CD4-positive, alpha-beta T cell treated with Interleukin-15 for 1 hour (primary cell): ENCODE data around the gene ZCWPW1.

Experiments
- DNase-seq: peaks from one replicate; pipeline ENCODE4 v3.0.0-alpha.2; 2020

Gene ZCWPW1, protein sequence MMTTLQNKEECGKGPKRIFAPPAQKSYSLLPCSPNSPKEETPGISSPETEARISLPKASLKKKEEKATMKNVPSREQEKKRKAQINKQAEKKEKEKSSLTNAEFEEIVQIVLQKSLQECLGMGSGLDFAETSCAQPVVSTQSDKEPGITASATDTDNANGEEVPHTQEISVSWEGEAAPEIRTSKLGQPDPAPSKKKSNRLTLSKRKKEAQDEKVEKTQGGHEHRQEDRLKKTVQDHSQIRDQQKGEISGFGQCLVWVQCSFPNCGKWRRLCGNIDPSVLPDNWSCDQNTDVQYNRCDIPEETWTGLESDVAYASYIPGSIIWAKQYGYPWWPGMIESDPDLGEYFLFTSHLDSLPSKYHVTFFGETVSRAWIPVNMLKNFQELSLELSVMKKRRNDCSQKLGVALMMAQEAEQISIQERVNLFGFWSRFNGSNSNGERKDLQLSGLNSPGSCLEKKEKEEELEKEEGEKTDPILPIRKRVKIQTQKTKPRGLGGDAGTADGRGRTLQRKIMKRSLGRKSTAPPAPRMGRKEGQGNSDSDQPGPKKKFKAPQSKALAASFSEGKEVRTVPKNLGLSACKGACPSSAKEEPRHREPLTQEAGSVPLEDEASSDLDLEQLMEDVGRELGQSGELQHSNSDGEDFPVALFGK

DNA sequence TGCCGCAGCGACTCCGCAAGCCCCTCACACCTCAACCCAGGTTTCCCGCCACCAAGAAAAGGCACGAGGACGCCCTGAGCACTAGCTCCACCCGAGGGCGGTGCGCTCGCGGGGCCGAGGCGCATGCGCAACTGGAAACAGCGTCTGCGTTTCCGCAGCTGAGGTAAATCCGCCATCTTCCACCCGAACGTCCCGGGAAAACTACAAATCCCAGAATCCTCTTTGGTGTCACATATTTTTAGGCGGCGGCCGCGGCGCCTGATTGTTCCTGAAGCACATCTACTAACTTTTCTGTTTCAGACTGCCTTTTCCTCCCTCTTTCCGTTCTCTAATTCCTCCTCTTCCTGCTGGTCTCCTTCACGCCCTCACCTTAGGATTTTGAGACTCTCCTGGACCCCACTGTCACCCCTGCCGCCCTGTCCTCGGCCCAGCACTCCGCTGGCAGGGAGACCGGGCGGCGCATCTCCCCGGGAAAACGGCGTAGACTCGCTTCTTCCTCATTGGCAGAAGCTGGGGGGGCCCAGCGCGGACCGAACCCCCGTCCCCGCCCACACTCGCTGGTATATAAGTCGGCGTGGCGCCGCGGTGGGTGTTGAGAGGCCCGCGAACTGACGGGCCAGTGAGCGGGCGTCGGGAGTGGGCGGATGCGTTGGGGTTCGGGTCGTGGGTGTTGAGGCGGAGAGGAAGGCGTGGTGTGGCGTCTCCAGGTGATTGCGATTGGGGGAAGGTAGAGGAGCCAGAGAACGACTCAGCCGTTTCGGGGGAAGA, at the start of gene ZCWPW1:
Gene ZCWPW1 (minus strand): TSS at position 505 of the 768 bp plus-strand sequence. CDS start 8,054 bp downstream, outside the sequence.
- DNase-seq = peak; percentile 98

DNA sequence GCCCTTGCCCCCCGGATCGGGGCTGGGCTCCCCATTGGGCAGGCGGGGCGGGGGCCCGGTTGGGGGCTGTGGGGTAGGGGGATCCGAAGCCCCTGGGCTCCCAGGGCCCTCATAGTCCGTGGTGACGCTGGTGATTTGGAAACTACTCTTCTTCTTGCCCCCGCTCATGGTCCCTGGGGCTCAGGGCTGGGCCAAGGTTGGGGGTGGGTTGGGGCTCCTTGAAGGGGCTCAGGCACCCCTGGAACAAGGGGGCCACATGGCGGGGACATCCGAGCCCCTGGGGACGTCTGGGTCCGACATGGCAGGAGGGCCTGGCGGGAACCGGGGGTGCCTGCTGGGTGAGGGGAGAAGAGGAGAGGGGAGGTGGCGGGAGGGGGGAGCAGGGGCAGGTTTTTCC, 49.4 kb upstream of the ZCWPW1 start:
- DNase-seq = no peak

DNA sequence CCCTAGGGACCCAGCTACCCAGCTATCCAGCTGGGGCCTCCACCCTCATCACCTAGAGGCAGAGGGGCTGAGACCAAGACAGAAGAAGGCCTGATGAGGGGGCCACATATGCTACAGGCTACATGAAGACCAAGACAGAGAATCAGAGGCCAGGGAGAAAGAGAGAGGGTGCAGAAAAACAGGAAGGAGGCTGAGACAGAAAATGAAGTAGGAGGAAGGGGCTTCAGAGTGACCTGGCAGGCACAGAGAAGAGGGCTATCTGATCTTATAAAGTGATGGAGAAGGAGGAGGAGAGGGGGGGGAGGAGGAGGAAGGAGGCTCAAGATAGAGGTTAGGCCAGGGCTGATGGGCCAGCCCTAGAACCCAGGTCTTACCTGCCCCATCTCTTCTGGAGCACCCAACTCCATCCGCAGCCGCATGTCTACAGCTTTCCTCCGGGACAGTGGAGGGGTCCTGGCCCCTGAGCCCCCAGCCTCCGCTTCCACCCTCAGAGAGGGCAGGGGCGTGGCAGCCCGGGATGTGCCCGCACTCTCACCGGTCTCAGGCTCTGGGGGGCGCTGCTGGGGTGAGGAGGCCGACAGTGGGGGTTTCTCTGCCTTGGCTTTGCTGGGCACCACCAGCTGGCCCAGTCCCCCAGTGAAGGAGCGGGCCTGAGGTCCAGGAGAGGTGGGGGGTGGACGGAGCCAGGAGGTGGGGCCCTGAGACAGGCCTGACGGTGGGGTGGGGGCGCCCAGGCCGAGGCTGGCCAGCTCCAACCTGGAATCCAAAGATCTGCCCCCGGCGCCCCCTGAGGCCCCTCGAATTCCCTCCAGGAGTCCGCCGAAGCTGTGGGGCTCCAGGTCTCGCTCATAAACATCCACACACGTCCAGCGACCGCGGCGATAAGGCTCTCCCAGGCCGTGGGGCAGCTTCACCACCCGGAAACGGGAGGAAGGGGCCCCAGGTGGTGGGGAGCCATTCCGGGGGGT, 48.7 kb upstream of the ZCWPW1 start:
- no peak for DNase-seq

DNA sequence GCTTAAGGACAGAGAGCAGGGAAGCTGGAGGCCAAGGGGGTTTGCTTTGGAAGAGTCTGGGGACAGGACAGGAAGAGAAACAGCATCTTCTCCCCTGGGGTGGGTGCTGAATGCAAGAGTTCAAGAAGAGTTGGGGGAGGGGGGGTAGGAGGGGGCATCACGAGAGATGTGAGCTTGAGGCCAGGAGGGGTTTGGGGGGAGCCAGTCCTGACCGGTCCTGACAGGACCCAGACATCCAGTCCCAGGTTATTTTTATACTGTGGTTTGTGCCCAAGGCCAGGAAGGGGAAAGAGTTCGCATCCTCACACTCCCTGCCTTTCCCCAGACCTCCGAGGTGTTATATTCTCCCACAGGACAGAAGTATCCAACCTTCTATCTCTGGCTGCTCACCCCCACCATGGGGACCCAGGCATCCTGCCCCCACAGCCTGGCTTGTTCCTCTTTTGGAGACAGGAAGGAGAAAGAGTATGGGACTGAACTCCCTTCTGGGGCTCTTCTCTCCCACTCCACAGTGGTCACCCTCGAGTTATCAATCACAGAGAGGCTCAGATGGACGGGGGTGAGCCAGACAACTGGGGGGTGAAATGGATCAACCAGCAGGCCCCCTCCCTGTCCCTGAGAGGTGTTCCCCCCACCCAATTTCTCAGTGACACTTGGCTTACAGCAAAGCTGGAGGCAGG, 47.7 kb upstream of the ZCWPW1 start:
- DNase-seq = no peak

DNA sequence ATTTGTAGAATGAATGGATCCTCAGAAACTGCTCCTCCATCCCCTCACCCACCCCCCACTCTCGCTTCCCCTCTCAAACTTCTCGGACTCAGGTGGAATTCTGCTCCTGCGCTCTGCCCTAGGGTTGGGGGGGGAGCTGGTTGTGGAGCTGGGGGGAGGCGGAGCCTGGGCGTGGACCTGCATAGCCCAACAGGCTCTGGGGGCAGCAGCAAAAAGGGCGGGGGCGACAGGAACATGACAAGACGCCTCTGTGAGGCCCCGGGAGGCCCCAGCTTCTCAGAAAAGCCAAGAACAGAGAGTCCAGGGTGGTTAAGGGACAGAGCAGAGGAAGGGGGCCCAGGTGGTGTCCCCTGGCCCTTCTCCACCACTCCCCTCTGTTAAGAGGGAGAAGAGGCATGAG, 47.0 kb upstream of the ZCWPW1 start:
- DNase-seq = no peak

DNA sequence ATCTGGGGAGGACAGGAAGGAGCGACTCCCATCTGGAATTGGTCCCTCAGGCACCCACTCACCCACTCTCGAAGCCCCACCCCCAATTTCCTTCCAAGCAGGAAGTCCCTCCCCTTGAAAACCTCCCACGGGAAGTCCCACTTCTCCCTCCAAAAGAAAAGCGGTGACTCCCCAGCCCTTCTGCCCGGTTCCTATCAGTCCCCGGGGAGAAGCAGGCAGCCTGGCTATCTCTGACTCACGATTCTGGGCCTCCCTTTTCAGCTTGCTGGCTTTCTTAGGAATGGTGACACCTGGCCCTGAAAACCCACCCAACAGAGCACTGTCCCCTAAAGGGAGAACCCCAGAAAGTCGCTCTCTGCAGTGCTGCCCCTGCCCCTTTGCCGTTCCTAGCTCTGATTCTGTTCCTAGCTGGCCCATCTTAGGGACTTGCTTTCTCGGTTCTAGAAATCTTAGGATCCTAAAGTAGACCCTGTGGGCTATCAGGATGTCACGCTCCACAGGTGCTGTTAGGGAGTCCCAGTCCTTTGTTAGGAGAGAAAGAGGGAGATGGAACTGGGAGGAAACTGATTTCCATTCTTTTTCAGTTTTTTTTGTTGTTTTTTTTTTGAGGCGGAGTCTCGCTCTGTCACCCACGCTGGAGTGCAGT, 44.5 kb upstream of the ZCWPW1 start:
- DNase-seq = no peak

DNA sequence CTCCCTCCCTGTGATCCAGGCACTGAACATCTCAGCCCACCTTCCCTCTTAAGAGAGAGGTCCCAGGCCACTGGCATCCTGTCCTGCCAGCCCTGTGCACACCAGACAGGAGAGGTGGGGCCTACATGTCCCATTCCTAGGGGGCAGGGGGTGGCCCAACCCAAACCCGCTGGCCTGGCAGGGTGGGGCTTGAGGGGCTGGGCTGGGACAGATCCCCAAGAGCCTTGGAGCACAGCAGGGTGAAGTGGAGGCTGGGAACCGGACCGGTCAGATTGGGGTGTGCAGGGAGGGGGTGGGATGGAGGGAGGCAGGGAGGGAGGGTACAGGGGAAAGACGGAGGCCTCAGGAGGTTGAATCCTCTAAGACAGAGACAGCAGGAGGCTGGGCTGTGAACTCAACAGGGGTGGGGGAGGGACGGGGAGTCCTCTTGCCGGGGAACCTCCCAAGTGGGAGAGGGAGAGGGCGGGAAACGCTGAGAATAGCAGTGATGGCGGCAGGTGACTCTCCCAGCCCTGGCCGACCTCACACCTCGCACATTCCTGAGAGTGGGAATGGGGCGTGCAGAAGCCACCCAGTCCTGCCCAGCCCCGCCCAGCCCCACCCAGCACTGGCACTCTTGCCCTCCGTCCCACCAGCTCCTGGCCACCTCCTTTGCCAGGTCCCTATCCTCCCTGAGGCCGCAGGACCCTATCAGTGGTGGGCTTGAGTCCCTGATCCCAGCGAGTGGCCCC, 43.8 kb upstream of the ZCWPW1 start:
- no peak for DNase-seq

DNA sequence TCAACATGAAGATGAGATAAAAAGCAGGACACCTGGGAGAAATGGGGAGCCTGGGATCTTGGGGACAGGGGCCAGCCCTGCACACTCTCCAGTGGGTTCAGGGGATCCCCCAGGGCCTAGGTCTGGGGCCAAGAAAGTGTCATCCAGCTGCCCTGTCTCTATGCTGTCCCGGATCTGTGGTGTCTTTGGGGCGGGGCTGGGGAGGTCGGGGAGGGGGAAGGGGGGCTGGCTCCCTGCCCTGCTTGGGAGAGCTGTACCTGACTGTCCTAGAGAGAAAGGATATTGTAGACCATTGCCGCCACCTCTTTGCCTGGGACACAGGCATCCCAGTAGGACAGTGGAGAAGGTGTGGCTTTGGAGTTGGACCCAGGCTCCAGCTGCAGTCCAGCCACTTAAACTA, 42.5 kb upstream of the ZCWPW1 start:
- DNase-seq = no peak

DNA sequence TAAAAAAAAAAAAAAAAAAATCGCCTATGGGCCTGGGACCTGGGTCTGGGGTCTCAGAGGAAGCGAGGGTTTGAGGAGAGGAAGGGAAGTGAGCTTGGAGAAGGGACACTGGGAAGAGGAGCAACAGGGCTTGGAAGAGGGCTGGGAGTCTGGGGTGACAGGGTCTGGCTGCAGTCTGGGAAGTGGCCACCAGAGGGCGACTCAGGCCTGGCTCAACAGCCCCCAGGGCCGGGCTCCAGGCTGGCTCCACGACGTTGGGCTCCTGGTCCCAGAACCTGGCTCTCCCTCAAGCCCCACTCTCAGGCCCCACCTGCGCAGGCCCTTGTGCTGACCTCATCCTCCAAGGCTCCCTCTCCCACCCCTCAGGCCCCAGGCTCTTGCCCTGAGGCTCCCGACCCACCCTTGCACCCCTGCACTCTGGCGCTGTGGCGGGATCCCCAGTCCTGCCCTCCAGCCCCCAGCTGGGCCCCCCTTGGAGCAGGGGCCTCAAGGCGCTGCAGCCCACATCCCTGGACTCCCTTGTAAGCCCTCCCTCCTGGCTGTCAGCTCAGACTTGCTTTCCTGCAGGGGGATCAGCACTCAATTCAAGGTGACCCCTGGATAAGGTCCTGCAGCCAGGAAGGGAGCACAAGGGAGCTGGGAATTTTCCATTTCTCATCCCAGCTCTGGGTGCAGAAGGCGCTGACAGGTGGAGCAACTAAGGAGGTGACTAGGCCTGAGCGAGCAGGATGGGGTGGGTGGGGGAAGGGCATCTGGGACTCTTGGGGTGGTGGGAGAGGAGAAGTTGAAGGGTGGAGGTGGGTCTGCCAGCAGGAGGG, 40.9 kb upstream of the ZCWPW1 start:
- peak; percentile 74 for DNase-seq

DNA sequence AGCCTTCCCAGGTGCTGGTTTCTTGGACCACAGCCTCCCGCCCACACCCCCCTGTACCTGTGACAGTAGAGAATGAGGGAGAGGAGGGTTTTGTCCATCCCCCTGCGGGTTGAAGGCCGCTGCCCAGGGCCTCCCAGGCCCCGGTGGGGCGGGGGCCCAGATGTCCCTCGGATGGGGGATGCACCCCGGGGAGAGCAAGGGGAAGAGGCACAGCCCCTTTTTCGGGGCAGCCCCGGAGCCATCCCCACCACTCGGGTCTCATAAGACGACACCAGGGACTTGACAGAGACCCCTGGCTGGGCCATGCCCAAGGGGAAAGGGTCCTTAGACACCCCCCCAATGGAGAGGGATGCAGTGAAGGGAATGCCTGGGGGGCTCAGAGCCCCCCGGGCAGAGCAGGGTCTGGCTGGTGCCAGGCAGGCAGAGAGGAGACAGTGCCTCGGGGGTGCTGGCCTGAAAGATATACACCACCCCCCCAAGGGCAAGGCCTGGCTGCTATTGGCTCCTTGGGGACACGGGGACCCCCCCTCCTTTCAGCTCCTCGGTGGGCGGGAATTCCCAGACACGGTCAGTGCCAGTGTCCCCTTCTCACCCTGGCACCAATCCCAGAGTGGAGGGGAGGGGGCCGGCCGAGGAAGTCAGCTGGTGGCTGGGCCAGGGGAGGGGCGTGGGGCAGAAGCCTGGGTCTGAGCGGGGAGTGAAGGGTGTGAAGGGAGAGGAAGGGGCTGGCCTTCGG, 39.3 kb upstream of the ZCWPW1 start:
- DNase-seq = no peak

DNA sequence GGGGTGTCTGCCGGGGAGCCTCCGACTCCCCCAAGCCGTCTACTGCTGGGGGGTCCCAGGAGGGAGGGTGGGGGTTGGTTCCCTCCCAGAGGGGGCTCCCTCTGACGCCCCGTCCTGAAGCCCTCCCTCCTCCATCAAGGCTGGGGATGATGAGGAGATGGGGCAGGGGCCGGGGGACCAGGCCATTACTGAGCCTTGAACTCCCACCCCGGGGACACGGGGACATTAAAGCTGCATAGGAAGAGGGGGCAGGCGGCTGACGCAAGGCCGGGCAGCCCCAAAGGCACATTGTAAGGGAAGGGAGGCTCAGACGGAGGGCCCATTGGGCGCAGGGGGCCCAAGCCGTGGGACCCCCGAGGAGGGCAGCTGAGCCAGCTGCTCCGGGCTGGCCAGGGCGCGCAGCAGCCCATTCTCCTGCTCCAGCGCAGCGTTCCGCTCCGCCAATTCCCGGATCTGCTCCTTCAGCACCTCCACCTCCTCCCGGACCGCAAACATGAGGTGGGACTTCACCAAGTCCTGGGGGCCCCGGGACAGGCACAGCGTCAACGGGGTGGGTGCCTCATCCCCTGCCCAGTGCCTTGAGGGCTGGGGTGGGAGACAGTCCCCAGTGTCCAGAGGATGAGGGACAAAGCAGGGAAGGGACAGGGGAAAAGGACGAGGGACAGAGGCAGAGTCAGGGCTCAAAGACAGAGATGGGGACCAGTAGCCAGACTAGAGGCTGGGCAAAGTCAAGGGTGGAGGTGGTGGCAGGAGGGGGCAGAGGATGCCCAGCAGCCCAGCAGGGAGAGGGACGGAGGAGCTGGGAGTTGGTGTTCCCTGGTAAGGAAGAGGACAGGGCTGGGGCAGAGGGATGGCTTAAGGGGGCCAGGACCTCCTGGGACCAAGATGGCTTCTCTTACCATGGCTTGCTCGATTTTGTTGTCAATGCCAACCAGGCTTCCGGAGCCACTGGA, 38.4 kb upstream of the ZCWPW1 start:
- DNase-seq = no peak

DNA sequence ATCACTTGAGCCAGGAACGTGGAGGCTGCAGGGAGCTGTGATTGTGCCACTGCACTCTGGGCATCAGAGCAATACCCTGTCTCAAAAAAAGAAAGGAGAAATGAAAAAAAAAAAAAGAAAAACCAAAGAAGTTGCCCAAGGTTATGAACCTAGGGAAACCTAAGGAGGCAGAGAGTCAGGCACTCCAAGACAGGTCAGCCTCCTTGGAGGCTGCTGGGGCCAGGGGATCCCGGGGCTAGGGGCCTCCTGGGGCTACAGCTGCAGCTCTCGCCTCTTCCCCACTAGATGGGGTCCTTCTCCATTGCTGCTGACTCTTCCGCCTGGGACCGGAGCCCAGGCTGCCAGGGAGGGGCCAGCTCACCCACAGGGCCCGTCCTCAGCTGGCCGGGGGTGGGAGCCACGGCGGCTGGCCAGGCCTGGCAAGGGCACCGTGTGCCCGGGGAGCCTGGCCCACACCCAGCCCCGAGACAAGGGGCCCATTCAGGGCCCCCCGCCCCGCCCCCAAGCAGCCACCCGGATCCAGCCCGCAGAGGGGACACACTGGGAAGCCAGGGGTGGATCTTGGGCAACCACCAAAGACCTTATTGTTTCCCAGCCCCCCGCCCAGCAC, 37.3 kb upstream of the ZCWPW1 start:
- DNase-seq = no peak

DNA sequence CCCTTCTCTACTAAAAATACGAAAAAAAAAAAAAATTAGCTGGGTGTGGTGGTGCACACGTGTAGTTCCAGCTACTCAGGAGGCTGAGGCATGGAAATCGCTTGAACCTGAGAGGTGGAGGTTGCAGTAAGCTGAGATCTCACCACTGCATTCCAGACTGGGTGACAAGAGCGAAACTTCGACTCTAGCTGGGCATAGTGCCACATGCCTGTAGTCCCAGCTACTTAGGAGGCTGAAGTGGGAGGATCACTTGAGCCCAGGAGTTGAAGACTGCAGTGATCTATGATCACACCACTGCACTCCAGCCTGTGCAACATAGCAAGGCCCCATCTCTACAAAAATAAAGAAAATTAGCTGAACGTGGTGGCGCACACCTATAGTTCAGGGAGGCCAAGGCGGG, 36.8 kb upstream of the ZCWPW1 start:
- no peak for DNase-seq

DNA sequence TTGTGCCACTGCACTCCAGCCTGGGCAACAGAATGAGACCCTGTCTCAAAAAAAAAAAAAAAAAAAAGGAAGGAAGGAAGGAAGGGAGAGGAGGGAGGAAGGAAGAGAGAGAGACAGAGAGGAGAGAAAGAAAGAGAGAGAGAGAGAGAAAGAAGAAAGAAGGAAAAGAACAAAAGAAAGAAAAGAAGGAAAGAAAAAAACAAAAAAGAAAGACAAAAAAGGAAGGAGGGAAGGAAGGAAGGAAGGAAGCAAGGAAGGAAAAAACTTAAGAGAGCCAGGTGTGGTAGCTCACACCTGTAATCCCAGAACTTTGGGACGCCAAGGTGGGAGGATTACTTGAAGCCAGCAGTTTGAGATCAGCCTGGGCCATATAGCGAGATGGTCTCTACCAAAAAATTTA, 36.3 kb upstream of the ZCWPW1 start:
- no peak for DNase-seq

DNA sequence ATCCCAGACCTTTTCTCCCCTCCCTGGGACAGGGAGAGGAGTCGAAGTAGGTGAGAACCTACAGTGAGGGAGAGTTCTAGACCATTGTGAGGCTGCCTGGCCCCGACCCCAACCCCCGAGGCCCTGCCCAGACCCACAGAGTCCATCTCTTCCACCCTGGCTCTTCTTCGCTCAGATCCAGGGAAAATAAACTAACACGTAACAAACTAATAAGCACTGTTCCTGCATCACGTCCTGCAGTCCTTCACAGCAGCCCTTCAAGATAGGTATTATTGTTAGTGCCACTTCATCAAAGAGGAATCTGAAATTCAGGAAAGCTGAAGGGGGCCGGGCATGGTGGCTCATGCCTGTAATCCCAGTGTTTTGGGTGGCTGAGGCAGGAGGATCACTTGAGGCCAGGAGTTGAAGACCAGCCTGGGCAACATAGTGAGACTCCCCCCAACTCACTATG, 35.7 kb upstream of the ZCWPW1 start, which contains the start of gene SPACDR:
Gene SPACDR (minus strand): TSS at position 51 of the 451 bp plus-strand sequence. CDS start 235 bp downstream, outside the sequence.
- DNase-seq = no peak

DNA sequence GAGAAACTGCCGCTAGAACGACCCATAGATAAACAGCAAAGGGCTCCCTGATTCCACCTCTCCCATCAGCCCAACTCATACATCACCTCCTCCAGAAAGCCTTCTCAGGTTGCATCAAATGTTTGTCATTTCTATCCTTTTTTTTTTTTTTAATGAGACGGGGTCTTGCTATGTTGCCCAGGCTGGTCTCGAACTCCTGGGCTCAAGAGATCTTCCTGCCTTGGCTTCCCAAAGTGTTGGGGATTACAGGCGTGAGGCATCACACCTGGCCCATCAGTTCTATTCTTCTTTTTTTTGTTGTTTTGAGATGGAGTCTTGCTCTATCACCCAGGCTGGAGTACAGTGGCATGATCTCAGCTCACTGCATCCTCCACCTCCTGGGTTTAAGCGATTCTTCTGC, 28.5 kb upstream of the ZCWPW1 start:
- DNase-seq = no peak

DNA sequence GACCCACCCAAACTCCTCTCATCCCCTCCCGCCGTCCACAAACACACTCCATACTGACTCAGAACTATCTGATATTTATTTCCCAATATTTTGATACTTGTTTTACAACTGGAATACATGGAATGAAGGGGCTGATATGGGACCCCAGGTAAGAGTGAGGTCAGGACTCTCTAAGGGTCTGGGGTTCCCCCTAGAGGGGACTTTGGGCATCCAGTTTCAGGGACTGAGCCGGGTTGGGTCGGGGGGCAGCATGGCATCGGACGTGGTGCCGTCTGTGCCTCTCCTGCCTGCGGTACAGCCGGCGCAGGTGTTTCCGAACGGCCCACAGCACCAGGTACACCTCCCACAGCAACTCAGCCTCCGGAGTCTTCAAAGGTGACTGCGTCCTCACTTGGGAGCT, 28.1 kb upstream of the ZCWPW1 start:
- DNase-seq = no peak
